Keratinocyte (primary cell): Measurements from ENCODE around the gene ATXN7L3. TPM values are rescaled to one million over a fixed set of nuclear protein-coding genes. Genes with fewer than 3 reads are reported as not detected.

Experiments used
- DNase-seq: peaks from one replicate; pipeline ENCODE4 v3.0.0-alpha.2; 2011; ENCODE audit warnings: low read depth, missing footprints, low spot score
- FAIRE-seq: peaks from 2 replicates; lab custom pipeline; 2011; peaks lifted over from hg19 to GRCh38; lab: Jason Lieb, UNC
- H2AFZ ChIP-seq: 2 replicates; pipeline ENCODE4 v1.6.0; 2012; ENCODE audit warnings: low read length, control low read depth, inconsistent platforms; ENCODE audit not compliant: control insufficient read depth
- H3K27ac ChIP-seq: 2 replicates; pipeline ENCODE4 v1.5.1; 2011; ENCODE audit warnings: low read length; ENCODE audit not compliant: control insufficient read depth, insufficient read depth
- H3K27me3 ChIP-seq: 3 replicates; pipeline ENCODE4 v1.6.0; 2011; ENCODE audit warnings: low read length; ENCODE audit not compliant: control insufficient read depth, insufficient read depth; ENCODE audit errors: extremely low read depth
- H3K36me3 ChIP-seq, 2 experiments: 2 replicates in 1 of 2; 3 replicates in 1 of 2; pipeline ENCODE4 v1.5.1; 2011; ENCODE audit warnings: low read length in 2 of 2, mild to moderate bottlenecking in 1 of 2; ENCODE audit not compliant: control insufficient read depth in 2 of 2, insufficient read depth in 2 of 2; ENCODE audit errors: extremely low read depth in 1 of 2
- H3K4me1 ChIP-seq: 3 replicates; pipeline ENCODE4 v1.5.1; 2011; ENCODE audit warnings: low read length; ENCODE audit not compliant: control insufficient read depth, insufficient read depth; ENCODE audit errors: extremely low read depth
- H3K4me2 ChIP-seq: 3 replicates; pipeline ENCODE4 v1.6.0; 2011; ENCODE audit warnings: low read depth, low read length; ENCODE audit not compliant: control insufficient read depth, insufficient read depth; ENCODE audit errors: extremely low read depth
- H3K4me3 ChIP-seq, 3 experiments: fragments of 200-600 bp in 1 of 3; sonication (generic) in 1 of 3; 2 replicates in 2 of 3; 3 replicates in 1 of 3; pipeline ENCODE4 v1.5.1; 2011 to 2016; ENCODE audit warnings: low read length in 3 of 3, mild to moderate bottlenecking in 3 of 3, control low read depth in 2 of 3, inconsistent platforms in 1 of 3, low read depth in 1 of 3, mixed read lengths in 1 of 3, mixed run types in 1 of 3, moderate library complexity in 1 of 3; ENCODE audit not compliant: control insufficient read depth in 2 of 3, insufficient read depth in 2 of 3; ENCODE audit errors: extremely low read depth in 1 of 3
- H3K79me2 ChIP-seq: 2 replicates; pipeline ENCODE4 v1.6.0; 2012; ENCODE audit warnings: low read length; ENCODE audit not compliant: control insufficient read depth, insufficient read depth
- H3K9ac ChIP-seq: 3 replicates; pipeline ENCODE4 v1.6.0; 2011; ENCODE audit warnings: low read length; ENCODE audit not compliant: control insufficient read depth, insufficient read depth; ENCODE audit errors: extremely low read depth
- H3K9me1 ChIP-seq: 3 replicates; pipeline ENCODE4 v1.6.0; 2011; ENCODE audit warnings: low read length; ENCODE audit not compliant: control insufficient read depth, insufficient read depth; ENCODE audit errors: extremely low read depth
- H3K9me3 ChIP-seq: 2 replicates; pipeline ENCODE4 v1.5.1; 2012; ENCODE audit warnings: low read depth, low read length; ENCODE audit not compliant: control insufficient read depth
- H4K20me1 ChIP-seq: 3 replicates; pipeline ENCODE4 v1.6.0; 2011; ENCODE audit warnings: low read length; ENCODE audit not compliant: control insufficient read depth, insufficient read depth; ENCODE audit errors: extremely low read depth
- CTCF ChIP-seq, 3 experiments: IDR thresholded peaks in 1 of 3; conservative IDR thresholded peaks in 1 of 3; optimal IDR thresholded peaks in 1 of 3; 2 replicates in 2 of 3; 3 replicates in 1 of 3; pipeline versions ENCODE3 to v1.5.1; 2011; ENCODE audit warnings: low read length in 3 of 3, mild to moderate bottlenecking in 3 of 3, moderate library complexity in 2 of 3, control low read depth in 1 of 3, inconsistent platforms in 1 of 3; ENCODE audit not compliant: insufficient read depth in 2 of 3; ENCODE audit errors: extremely low read depth in 1 of 3
- EZH2 ChIP-seq: IDR thresholded peaks from one replicate; pipeline ENCODE4 v1.6.1; 2012; ENCODE audit warnings: inconsistent platforms, mild to moderate bottlenecking, low read length, moderate library complexity
- dilution Hi-C: fragments of 300-500 bp; cut with MboI; formaldehyde crosslinking; loops from one replicate; pipeline ENCODE4 v1.7.0; 2020; ENCODE audit warnings: low sequenced_read_pairs; ENCODE audit not compliant: extremely low pct_ligation_motif_present
- polyA plus RNA-seq, 5 experiments: library from polyadenylated mRNA; depleted of rRNA in 3 of 5; stranded (reverse) in 3 of 5; stranded (forward) in 1 of 5; unstranded in 1 of 5; fragments of >200 nt; gene quantifications; 1 replicate in 1 of 5; 2 replicates in 3 of 5; 3 replicates in 1 of 5; pipeline versions ENCODE4 v1.2.1 to v1.2.3, GENCODE V29; 2011 to 2012; ENCODE audit warnings: missing spikeins in 2 of 5, low read depth in 1 of 5, low replicate concordance in 1 of 5

ATXN7L3 gene
- polyA plus RNA-seq, 1 donor (not counting 4 experiments of a cell fraction or from before 2014, with no cell fraction given): 32.8 TPM

GRCh38 chr17:44177640-44178039, 22.0 kb downstream of the ATXN7L3 start:
- H3K9me1 ChIP-seq: no peaks in the 10 kb centered on the region
- no peaks in the 10 kb centered on the region for H4K20me1 ChIP-seq
- H3K4me2 ChIP-seq: no peak overlapping the region
- H3K9me3 ChIP-seq: no peaks in the 10 kb centered on the region
- FAIRE-seq (no peak), DNase-seq (no peak)
- peaks cover 8 to 9% of the 10 kb centered on the region in 2 experiments for H3K36me3 ChIP-seq
- dilution Hi-C loops: no loop called here
- no peak overlapping the region for H3K9ac ChIP-seq
- no peak overlapping the region for H3K27ac ChIP-seq
- TF ChIP-seq EZH2: no peak
- no peak for TF ChIP-seq CTCF (optimal IDR thresholded peaks at IDR 0.05 in 1 of 3, IDR thresholded peaks at IDR 0.05 in 1 of 3, conservative IDR thresholded peaks at IDR 0.05 in 1 of 3; ENCODE audit: extremely low read depth in 1 of 3, insufficient read depth in 2 of 3, low read length in 3 of 3)
- H3K4me3 ChIP-seq: no peak overlapping the region
- no peaks in the 10 kb centered on the region for H3K4me1 ChIP-seq
- no peaks in the 10 kb centered on the region for H3K27me3 ChIP-seq
- peaks cover 2% of the 10 kb centered on the region for H3K79me2 ChIP-seq
- H2AFZ ChIP-seq: no peak overlapping the region

GRCh38 chr17:44176671-44177501, 22.8 kb downstream of the ATXN7L3 start:
- H2AFZ ChIP-seq: no peak overlapping the region
- no peak overlapping the region for H3K4me2 ChIP-seq
- no peaks in the 10 kb centered on the region for H3K9me3 ChIP-seq
- no peaks in the 10 kb centered on the region for H3K4me1 ChIP-seq
- no peak overlapping the region for H3K4me3 ChIP-seq
- peaks cover 8 to 9% of the 10 kb centered on the region in 2 experiments for H3K36me3 ChIP-seq
- H3K27me3 ChIP-seq: no peaks in the 10 kb centered on the region
- dilution Hi-C loops: no loop called here
- H3K79me2 ChIP-seq: peaks cover 2% of the 10 kb centered on the region
- TF ChIP-seq EZH2 (no peak), CTCF (optimal IDR thresholded peaks at IDR 0.05 in 1 of 3, IDR thresholded peaks at IDR 0.05 in 1 of 3, conservative IDR thresholded peaks at IDR 0.05 in 1 of 3; ENCODE audit: extremely low read depth in 1 of 3, insufficient read depth in 2 of 3, low read length in 3 of 3) (no peak)
- DNase-seq (no peak), FAIRE-seq (no peak)
- H3K27ac ChIP-seq: no peak overlapping the region
- no peaks in the 10 kb centered on the region for H4K20me1 ChIP-seq
- no peak overlapping the region for H3K9ac ChIP-seq
- H3K9me1 ChIP-seq: no peaks in the 10 kb centered on the region
